C4-2B (cell line): ENCODE results near the gene KCNH8.

ENCODE experiments used
- H3K27ac ChIP-seq: fragments of 450-650 bp; 2 replicates; pipeline ENCODE4 v1.5.1; 2017
- ZFX ChIP-seq: fragments of 450-650 bp; IDR thresholded peaks from 2 replicates; pipeline ENCODE4 v1.6.1; 2017
- TF ChIP-seq, protein P1 (sequence below): fragments of 450-650 bp; conservative IDR thresholded peaks from 2 replicates; pipeline ENCODE4 v1.5.1; 2017; ENCODE audit warnings: mild to moderate bottlenecking

The KCNH8 gene

DNA sequence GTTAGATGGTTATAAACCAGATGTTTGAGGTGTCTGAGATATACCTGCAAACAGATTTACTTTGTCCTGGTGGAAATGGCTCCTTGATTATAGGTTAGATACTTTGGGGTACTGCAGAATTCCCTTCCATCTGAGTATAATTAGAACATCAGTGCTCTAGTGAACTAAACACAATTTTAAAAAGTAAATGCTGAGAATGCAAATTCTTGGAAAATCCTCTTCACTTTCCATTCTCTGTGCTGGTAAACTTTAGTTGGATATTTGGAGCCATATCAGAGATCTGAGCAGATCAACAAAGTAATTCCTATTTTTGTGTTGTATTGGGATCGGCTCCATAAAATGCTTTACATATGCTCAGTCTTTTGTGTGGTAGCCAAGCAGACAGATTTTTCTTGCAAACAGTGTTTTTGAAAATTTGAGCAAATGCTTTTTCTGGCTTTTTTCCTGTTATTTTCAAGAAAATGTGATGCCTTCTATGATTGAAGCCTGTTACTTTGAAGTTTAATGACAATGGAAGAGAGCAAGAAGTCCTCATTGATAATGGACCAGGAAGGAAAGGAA lies 37.9 kb upstream of the KCNH8 start:
- TF ChIP-seq, protein P1, sequence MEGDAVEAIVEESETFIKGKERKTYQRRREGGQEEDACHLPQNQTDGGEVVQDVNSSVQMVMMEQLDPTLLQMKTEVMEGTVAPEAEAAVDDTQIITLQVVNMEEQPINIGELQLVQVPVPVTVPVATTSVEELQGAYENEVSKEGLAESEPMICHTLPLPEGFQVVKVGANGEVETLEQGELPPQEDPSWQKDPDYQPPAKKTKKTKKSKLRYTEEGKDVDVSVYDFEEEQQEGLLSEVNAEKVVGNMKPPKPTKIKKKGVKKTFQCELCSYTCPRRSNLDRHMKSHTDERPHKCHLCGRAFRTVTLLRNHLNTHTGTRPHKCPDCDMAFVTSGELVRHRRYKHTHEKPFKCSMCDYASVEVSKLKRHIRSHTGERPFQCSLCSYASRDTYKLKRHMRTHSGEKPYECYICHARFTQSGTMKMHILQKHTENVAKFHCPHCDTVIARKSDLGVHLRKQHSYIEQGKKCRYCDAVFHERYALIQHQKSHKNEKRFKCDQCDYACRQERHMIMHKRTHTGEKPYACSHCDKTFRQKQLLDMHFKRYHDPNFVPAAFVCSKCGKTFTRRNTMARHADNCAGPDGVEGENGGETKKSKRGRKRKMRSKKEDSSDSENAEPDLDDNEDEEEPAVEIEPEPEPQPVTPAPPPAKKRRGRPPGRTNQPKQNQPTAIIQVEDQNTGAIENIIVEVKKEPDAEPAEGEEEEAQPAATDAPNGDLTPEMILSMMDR, result no peak
- no peak for TF ChIP-seq ZFX
- H3K27ac ChIP-seq, result no peak overlapping the region

DNA sequence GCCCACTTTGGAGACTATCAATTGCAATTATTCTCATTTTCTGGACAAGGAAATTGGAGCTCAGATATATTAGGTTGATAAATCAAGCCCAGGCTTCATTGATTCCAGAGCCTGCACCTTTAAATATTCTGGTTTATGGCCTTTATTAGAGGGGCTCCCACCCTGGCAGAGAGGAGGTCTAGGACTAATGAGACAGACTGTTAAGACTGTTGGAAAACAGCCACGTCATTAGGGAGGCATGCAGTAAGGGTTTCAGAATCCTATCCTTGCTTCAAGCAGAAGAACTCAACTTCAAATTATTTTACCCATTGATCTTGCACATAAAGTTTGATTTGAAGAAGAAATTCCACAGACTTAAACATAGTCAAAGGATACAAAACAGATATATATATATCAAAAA lies 33.8 kb upstream of the KCNH8 start:
- TF ChIP-seq ZFX, result no peak
- TF ChIP-seq, protein P1, result no peak
- H3K27ac ChIP-seq, result no peak overlapping the region

DNA sequence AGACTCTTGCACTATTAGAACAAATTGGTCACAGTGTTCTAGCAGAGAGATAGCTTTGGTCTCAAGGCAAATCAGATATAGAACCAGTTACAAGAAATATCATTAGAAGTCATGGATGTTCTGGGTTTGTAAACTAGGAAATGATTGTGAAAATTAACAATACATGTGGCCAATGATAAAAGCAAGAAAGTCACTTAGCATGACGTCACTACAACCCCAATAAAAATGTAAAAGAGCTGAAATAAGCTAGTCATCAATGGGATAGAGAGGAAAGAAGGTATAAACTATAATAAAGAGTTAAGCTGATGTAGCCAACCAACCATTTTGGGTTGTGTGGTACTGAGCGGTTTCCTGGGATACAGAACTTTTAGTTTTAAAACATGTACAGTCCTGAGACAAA lies 32.1 kb upstream of the KCNH8 start:
- no peak for TF ChIP-seq ZFX
- TF ChIP-seq, protein P1, result no peak
- H3K27ac ChIP-seq, result no peak overlapping the region

DNA sequence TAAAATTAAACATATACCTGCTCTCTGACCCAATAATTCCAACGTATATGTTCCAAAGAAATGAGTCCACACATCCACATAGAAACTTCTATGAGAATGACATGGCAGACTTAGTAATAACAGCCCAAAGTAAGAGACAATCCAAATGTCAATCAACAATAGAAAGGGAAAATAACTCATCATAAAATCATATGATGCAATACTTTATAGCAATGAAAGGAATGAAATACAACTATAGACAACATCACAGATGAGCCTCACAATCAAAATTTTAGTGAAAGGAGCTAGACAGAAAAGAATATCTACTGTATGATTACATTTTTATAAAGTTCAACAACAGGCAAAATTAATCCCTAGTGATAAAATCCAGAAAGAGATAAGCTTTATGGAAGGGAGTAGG lies 23.6 kb upstream of the KCNH8 start:
- TF ChIP-seq, protein P1, result no peak
- TF ChIP-seq ZFX, result no peak
- no peak overlapping the region for H3K27ac ChIP-seq

DNA sequence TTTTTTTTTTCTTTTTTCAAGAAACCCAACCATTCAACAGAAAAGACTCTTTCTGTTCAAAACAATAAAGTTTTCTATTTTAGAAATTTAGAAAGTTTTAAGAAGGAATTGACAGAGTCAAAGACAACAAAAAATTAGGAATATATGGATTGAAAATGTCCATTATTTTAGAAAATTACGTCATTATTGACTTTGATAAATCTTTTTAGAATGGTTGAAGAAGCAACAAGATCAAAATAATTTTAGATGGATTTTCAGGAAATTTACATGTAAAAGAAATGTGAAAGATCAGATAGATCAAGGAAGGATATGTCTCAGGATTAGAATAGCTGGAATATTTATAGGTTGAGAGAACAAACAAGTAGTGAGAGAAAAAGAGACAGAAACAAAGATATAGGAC lies 8.4 kb upstream of the KCNH8 start:
- no peak overlapping the region for H3K27ac ChIP-seq
- TF ChIP-seq, protein P1, result no peak
- TF ChIP-seq ZFX, result no peak

DNA sequence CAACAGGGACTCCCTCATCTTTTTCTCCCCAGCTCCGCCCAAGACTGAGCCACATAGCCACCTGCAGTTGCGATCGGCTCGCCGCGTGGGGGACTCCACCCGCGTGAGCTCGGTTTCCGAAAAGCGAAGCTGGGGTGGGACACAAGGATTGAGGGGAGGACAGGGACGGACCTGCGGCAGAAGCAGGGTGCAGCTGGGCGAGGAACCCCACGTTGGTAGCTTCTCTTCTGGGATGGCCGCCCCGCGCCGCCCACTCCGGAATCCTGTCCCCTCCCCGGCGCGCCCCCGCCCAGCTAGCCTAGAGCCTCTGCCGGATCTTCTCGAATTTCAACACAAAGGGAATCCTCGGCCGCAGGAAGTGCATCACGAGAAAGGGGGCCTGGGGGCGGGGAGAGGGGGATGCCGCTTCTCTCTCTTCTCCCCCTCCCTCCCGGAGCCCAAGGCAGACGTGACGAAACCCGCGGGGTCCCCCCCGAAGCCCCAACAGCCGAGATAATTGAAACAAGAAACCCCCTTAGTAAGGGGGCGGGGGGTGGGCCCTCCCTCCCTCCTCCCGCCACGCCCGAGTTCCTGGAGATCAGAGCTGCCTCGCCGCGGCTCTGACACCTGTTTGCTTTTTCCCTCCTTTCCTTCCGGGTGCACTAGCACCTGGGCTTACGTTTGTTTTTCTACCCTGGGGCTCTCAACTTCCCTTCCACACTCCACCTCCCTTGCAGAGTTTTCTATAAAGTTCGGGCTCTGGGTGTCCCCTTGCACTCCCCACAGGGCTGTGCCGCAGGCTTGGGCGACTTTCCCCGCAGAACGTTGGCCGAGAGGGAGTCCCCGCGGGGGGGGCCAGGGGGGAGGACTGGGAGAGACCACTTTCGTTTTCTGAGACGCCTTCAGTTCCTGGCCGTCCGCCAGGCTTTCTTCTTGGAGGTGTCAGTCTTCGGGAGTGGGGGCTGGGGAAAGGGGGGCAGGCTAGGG lies 1.3 kb upstream of the KCNH8 start:
- no peak for TF ChIP-seq ZFX
- TF ChIP-seq, protein P1, result peak; percentile 42
- H3K27ac ChIP-seq, result peak overlapping the region; percentile 1; the same call in 1 of the 2 replicates

DNA sequence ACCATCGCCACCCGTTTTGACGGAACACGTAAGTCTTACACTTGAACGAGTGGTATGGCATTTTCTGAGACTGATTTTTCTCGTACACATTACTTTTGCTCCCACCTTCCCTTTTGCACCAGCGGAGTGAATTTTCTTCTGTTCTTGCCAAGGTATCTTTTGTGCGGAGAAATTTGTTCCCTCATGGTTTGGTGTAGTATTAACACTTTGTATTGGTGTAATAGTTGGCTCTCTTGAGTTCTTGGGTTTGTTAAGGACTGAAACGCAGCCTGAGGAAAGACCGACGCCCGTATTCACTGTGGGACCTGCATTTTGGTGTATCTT lies 420 bp downstream of the KCNH8 start:
- no peak overlapping the region for H3K27ac ChIP-seq
- TF ChIP-seq ZFX, result no peak
- TF ChIP-seq, protein P1, result no peak
